ENCODE results near the gene HDAC5.

Gene HDAC5

DNA sequence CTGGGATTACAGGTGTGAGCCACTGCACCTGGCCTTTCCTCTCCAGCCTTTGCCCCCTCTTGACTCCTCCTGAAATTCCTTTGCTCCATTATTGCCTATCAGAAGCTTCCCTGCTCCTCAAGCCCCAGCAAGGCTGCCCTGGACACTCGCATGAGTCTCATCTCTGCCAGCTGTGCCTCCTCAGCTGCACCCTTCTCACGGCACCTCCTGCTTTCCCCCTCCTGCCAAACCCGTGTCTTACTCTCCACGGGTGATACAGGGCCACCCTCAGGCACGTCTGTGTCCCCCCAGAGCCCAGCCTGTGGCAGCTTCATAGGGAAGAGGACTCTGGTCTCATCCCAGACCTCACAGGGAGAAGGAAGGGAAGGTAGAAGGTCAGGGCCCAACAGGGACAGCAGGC lies 37.5 kb downstream of the HDAC5 start:
- no peaks in the 10 kb centered on the region for H3K4me1 ChIP-seq (ENCODE audit: low read length)
- no peaks in the 10 kb centered on the region for H3K9me3 ChIP-seq (ENCODE audit: insufficient read depth, low read length)
- no peak overlapping the region for H3K27ac ChIP-seq (ENCODE audit: low read length)
- no peak overlapping the region for H3K4me3 ChIP-seq (ENCODE audit: low read length)
- H4K20me1 ChIP-seq (ENCODE audit: insufficient read depth, low read length): no peaks in the 10 kb centered on the region
- H3K9ac ChIP-seq (ENCODE audit: low read length): no peak overlapping the region
- TF ChIP-seq, protein P1, sequence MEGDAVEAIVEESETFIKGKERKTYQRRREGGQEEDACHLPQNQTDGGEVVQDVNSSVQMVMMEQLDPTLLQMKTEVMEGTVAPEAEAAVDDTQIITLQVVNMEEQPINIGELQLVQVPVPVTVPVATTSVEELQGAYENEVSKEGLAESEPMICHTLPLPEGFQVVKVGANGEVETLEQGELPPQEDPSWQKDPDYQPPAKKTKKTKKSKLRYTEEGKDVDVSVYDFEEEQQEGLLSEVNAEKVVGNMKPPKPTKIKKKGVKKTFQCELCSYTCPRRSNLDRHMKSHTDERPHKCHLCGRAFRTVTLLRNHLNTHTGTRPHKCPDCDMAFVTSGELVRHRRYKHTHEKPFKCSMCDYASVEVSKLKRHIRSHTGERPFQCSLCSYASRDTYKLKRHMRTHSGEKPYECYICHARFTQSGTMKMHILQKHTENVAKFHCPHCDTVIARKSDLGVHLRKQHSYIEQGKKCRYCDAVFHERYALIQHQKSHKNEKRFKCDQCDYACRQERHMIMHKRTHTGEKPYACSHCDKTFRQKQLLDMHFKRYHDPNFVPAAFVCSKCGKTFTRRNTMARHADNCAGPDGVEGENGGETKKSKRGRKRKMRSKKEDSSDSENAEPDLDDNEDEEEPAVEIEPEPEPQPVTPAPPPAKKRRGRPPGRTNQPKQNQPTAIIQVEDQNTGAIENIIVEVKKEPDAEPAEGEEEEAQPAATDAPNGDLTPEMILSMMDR (IDR thresholded peaks at IDR 0.05; ENCODE audit: low read depth, low read length): no peak
- no peak for TF ChIP-seq EZH2phosphoT487 (IDR thresholded peaks at IDR 0.05; ENCODE audit: low read depth)
- H3K27me3 ChIP-seq (ENCODE audit: low read depth, low read length): no peaks in the 10 kb centered on the region
- H3K79me2 ChIP-seq (ENCODE audit: low read length): no peaks in the 10 kb centered on the region
- H3K4me2 ChIP-seq (ENCODE audit: low read length): no peak overlapping the region
- no peak overlapping the region for H2AFZ ChIP-seq (ENCODE audit: low read depth, low read length)
- H3K36me3 ChIP-seq (replicated peaks; ENCODE audit: low read depth, low read length): peaks cover 4% of the 10 kb centered on the region

DNA sequence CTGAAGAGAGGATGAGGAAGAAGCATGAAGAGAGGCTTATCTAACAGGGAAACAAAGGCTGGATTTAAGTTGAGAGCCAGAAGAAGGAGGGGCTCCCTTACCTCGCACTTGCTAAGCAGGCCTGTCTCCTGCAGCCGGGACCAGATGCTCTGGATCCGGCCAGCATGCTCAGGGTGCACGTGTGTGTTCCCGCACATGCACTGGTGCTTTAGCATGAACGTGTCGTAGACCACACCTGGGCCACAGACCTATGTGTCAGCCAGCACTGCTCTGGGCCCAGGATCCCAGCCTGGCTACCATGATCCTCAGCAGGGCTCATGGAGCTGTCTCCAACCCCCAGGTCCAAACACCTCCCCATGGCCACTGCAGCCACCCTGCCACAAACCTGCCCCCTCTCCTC lies 38.5 kb downstream of the HDAC5 start:
- Histone ChIP-seq H3K9me3 (ENCODE audit: insufficient read depth, low read length) (no peaks in the 10 kb centered on the region), H3K27ac (ENCODE audit: low read length) (no peak overlapping the region), H3K4me3 (ENCODE audit: low read length) (no peak overlapping the region), H4K20me1 (ENCODE audit: insufficient read depth, low read length) (no peaks in the 10 kb centered on the region), H2AFZ (ENCODE audit: low read depth, low read length) (no peak overlapping the region), H3K36me3 (replicated peaks; ENCODE audit: low read depth, low read length) (peaks cover 4% of the 10 kb centered on the region), H3K27me3 (ENCODE audit: low read depth, low read length) (no peaks in the 10 kb centered on the region), H3K4me1 (ENCODE audit: low read length) (peaks cover 3% of the 10 kb centered on the region; the same call in 1 of the 2 replicates), H3K79me2 (ENCODE audit: low read length) (no peaks in the 10 kb centered on the region), H3K4me2 (ENCODE audit: low read length) (no peak overlapping the region), H3K9ac (ENCODE audit: low read length) (no peak overlapping the region)
- no peak for TF ChIP-seq EZH2phosphoT487 (IDR thresholded peaks at IDR 0.05; ENCODE audit: low read depth)
- TF ChIP-seq, protein P1 (IDR thresholded peaks at IDR 0.05; ENCODE audit: low read depth, low read length): no peak

DNA sequence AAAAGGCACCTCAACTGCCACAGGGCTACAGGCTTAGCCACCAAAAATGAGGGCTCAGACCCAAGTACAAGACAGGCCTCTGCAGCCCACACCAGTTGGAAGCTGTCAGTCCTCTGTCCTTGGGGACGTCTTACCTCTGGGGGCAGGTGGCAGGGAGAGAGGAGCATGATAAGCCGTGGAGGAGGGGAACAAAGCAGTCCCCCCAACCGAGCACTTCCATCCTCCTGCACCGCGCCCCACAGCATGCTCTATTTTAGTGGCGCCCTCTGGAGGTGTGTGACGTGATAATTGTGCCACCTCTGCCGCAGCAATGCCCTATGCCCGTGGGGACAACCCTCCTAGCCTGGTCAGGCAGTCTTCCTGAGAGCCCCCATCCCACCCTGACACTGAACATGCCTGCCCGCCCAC lies 39.3 kb downstream of the HDAC5 start:
- Histone ChIP-seq H3K4me2 (ENCODE audit: low read length) (no peak overlapping the region), H2AFZ (ENCODE audit: low read depth, low read length) (no peak overlapping the region), H4K20me1 (ENCODE audit: insufficient read depth, low read length) (no peaks in the 10 kb centered on the region), H3K27ac (ENCODE audit: low read length) (no peak overlapping the region), H3K4me3 (ENCODE audit: low read length) (no peak overlapping the region), H3K27me3 (ENCODE audit: low read depth, low read length) (no peaks in the 10 kb centered on the region), H3K9ac (ENCODE audit: low read length) (no peak overlapping the region), H3K79me2 (ENCODE audit: low read length) (no peaks in the 10 kb centered on the region), H3K36me3 (replicated peaks; ENCODE audit: low read depth, low read length) (peaks cover 4% of the 10 kb centered on the region), H3K9me3 (ENCODE audit: insufficient read depth, low read length) (no peaks in the 10 kb centered on the region), H3K4me1 (ENCODE audit: low read length) (peaks cover 7% of the 10 kb centered on the region; the same call in 1 of the 2 replicates)
- TF ChIP-seq EZH2phosphoT487 (IDR thresholded peaks at IDR 0.05; ENCODE audit: low read depth): no peak
- TF ChIP-seq, protein P1 (IDR thresholded peaks at IDR 0.05; ENCODE audit: low read depth, low read length): peak; percentile 42

DNA sequence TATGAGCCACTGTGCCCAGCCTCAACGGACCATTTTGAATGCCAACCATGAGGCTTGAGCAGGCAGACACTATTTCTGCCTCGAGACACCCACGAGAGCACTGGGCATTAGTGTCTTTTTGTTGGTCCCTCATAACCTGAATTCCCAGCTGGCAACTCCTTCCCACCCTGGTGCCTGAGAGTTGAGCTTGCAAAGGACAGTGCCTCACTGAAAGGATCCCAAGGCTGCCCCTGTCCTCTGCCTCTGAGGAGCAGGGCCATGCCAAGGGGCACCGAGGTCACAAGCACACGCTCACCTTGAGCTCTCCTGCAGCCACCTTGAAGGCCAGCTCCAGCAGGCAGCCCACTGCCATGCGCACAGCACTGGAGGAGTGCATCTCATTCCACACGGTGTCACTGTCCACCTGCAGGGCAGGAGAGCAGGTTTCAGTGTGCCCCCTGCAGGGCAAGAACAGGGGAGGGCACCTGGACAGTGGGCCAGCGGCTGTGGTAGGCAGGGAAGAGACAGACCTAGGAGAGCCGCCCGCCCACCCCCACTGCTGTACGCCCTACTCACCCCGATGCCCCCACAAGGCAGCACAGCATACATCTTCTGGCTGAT lies 40.1 kb downstream of the HDAC5 start:
- TF ChIP-seq, protein P1 (IDR thresholded peaks at IDR 0.05; ENCODE audit: low read depth, low read length): peak; percentile 21; the same call in 1 of the 2 replicates
- TF ChIP-seq EZH2phosphoT487 (IDR thresholded peaks at IDR 0.05; ENCODE audit: low read depth): no peak
- Histone ChIP-seq H3K4me2 (ENCODE audit: low read length) (no peak overlapping the region), H3K79me2 (ENCODE audit: low read length) (no peaks in the 10 kb centered on the region), H4K20me1 (ENCODE audit: insufficient read depth, low read length) (no peaks in the 10 kb centered on the region), H3K27me3 (ENCODE audit: low read depth, low read length) (no peaks in the 10 kb centered on the region), H3K9ac (ENCODE audit: low read length) (no peak overlapping the region), H3K27ac (ENCODE audit: low read length) (no peak overlapping the region), H3K9me3 (ENCODE audit: insufficient read depth, low read length) (no peaks in the 10 kb centered on the region), H2AFZ (ENCODE audit: low read depth, low read length) (no peak overlapping the region), H3K36me3 (replicated peaks; ENCODE audit: low read depth, low read length) (peaks cover 11% of the 10 kb centered on the region), H3K4me1 (ENCODE audit: low read length) (peaks cover 7% of the 10 kb centered on the region; the same call in 1 of the 2 replicates), H3K4me3 (ENCODE audit: low read length) (no peak overlapping the region)

Data from OCI-LY3 (cell line).